ENCODE measurements around the gene WIPF2. TPM values are rescaled to one million over a fixed set of nuclear protein-coding genes. Genes with fewer than 3 reads are reported as not detected.

The WIPF2 gene, protein sequence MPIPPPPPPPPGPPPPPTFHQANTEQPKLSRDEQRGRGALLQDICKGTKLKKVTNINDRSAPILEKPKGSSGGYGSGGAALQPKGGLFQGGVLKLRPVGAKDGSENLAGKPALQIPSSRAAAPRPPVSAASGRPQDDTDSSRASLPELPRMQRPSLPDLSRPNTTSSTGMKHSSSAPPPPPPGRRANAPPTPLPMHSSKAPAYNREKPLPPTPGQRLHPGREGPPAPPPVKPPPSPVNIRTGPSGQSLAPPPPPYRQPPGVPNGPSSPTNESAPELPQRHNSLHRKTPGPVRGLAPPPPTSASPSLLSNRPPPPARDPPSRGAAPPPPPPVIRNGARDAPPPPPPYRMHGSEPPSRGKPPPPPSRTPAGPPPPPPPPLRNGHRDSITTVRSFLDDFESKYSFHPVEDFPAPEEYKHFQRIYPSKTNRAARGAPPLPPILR
- 4.7 and 4.9 TPM in 2 replicates for polyA plus RNA-seq (2014; cell fraction: cytosol; rRNA removed)
- 2.4 and 2.8 TPM in 2 replicates for polyA plus RNA-seq (2014; cell fraction: nucleus; rRNA removed)

DNA sequence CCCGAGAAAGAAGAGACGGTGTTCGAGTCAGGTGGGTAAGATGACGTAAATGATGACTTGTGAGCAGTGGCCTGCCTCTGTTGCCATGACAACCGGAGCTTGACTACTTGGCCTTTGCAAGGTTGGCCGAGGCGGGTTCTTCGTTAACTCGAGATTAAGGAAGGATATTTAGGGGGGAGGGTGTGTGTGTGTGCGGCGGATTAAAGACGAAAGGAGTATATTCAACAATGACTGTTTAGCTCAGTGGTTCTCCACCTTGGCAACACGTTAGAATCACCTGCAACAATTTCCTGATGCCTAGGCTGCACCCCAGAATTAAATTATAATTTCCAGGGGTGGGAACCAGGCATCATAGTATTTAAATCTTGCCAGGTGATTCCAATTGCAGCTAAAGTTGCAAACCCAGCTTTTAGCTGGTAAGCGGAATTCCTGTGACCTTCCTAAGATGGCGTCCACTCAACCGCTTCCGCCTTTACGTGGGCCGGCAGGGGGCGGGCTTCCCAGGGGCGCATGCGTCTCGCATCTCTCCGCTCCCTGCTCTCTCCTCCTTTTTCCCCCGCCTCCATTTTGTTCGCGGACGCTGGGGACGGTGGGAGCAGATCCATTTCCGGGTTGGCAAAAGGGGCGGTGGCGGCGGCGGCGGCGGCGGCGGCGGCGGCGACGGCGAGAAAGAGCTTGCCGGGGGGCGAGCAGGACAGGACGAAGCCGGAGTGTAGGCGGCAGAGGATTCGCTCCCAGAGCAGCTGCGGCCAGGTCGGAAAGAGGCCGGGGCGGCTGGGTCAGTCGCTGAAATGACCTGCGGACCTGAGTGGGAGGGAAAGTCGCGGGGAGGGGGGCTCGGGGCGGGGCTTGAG, at the start of gene WIPF2:
WIPF2 (plus strand) TSS at position 565 of the 854 bp plus-strand sequence. CDS start 37,156 bp downstream, outside the sequence.
- peak; percentile 98 for DNase-seq (ENCODE audit: low spot score)

DNA sequence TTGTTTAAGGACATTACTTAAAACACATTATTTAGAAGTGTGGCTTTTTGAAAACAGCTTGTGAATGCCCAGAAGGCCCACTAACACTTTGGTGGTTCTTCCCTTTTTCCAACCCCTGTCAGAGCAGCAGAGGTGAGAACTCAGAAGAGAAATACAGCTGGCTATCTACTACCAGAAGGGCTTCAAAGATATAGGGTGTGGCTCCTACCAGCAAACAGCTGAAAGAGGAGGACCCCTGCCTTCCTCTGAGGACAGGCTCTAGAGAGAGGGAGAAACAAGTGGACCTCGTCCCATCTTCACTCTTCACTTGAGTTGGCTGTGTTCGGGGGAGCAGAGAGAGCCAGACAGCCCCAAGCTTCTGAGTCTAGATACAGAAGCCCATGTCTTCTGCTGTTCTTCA, 48.8 kb upstream of the WIPF2 start:
- DNase-seq (ENCODE audit: low spot score) = no peak

DNA sequence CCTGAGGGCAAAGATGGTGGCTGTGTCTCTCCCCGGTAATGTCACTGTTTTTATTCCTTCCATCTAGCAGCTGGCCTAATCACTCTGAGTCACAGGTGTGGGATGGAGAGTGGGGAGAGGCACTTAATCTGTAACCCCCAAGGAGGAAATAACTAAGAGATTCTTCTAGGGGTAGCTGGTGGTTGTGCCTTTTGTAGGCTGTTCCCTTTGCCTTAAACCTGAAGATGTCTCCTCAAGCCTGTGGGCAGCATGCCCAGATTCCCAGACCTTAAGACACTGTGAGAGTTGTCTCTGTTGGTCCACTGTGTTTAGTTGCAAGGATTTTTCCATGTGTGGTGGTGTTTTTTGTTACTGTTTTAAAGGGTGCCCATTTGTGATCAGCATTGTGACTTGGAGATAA, 47.4 kb upstream of the WIPF2 start:
- no peak for DNase-seq (ENCODE audit: low spot score)

DNA sequence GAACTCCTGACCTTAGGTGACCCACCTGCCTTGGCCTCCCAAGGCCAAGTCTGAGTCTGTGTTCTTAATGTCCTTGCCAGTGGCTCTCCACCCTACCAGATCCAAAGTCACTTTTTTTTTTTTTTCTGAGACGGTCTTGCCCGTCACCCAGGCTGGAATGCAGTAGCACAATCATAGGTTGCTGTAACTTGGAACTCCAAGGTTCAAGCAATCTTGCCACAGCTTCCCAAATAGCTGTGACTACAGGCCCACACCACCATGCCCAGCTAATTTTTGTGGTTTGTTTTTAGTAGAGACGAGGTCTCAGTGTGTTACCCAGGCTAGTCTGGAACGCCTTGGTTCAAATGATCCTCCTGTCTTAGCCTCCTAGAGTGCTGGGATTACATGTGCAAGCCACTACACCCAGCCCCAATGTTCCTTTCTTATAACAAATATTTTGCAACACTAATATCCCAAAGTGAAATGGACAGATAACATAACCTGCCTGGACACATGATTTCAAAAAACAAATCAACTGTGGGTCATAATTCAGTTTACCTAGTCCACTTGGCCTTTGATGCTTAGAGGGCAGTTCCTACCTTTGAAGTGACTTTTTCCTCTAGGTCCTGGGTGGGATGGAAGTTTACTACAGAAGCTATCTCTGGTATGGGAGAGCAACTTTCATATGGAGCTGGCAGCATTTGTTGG, 45.9 kb upstream of the WIPF2 start:
- DNase-seq (ENCODE audit: low spot score) = no peak

DNA sequence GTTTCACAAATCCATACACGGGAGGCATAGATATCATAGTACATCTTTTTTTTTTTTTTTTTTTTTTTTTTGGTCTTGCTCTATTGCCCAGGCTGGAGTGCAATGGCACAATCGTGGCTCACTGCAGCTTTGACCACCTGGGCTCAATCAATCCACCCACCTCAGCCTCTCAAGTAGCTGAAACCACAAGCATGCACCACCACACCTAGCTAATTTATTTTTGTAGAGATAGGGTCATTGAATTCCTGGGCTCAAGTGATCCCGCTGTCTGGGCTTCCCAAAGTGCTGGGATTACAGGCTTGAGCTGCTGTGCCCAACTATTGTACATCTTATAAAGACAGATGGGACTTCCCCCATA, 45.3 kb upstream of the WIPF2 start:
- DNase-seq (ENCODE audit: low spot score) = no peak

DNA sequence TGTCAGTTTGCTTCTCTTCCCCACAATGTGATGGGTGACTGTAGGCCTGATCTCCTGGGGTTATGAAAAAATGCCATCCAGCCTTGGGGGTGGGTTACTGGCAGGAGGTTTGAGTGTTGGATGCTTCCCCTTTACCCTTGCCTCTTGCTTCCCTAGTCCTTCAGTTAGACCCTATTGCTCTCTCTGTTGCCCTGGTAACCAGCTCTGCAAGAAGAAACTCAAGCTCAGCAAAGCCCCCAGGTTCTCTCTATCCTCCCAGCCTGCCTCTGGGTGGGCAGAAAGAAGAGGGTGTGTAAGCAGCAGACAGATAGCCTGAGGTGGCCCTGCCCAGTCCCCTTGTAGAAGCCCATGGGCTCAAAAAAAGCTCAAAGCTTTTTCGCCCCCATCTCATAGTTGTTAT, 44.6 kb upstream of the WIPF2 start:
- no peak for DNase-seq (ENCODE audit: low spot score)

DNA sequence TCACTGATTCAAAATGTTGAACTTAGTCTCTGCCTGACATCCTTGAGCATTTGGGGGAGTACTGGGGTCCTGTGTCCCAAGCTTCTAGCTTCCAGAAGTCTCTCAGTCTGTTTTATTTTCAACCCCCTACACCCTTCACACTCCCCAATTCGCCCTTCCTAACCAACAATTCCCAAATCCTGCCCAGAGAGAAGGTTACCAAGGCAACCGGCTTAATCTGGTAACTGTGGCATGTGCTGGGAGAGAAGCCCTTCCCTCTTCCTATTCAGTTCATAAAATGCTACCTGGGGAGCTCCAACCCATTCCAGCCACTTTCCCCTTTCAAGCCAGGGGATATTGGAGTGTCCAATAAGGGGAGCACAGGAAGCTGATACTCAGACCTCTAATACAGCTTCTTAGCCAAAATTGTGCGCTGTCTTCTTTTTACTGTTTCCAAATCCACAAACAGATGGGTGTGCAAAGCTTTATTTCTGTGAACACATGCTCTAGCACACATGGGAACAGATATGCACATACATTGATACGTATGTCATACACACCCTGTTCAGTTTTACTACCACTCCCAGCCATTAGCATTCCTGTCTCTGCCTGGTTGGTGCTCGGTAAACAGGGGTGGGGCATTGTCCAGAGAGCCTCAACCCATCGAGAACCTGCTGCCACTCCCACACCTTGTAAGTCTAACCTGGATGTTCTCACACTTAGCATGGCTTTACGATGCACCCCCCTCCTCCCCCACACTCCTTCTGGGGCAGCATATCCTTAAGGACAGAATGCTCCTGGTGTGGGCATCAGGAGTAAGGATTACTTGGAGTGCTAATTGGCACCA, 43.0 kb upstream of the WIPF2 start:
- no peak for DNase-seq (ENCODE audit: low spot score)

DNA sequence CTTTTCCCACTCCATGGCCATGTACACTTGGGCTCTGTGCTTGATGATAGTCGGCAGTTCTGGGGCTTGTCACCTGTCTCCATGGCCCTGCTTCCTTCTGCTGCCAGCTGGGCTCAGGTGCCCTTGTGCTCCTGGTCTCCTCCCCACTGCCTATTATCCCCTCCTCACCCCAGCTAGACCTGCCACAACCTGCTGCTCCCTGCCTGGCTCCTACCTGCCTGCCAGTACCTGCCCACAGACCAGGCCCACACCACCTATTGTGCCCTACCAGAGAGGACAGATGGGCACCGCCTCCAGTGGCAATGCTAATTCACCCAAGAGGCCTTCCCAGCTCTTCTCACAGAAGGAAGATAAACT, 42.4 kb upstream of the WIPF2 start:
- no peak for DNase-seq (ENCODE audit: low spot score)

DNA sequence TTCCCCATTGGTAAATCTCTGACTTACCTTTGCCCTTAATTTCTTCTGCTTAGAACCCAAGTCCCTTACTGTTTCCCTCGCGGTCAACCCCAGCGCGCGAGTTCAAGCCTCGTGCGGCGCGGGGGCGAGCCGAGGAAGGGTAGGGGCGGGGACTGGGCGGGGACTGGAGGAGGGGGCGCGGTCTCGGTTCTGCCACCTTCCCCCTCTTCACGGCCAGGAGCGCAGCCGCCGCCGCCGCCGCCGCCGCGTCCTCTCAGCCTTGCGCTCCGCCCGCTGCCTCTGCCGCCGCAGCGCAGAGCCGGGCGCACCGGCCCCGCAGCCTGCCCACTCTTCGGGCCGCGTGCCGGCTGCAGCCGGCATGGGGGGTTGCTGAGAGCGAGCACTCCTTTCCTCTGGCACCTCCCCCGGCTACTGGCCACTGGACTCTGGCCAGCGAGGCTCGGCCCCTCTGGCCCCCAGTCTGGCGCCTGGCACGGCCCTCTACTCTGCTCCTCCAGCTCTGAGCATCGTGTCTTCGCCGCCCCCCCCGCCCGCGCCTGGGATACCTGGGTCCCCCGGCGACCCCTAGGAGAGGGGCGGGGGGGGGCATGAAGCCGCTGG, 41.7 kb upstream of the WIPF2 start, which contains the start of gene RAPGEFL1:
RAPGEFL1 (plus strand) TSS at position 196 of the 600 bp plus-strand sequence; CDS start at position 588, 392 bp downstream.
- peak; percentile 71 for DNase-seq (ENCODE audit: low spot score)

DNA sequence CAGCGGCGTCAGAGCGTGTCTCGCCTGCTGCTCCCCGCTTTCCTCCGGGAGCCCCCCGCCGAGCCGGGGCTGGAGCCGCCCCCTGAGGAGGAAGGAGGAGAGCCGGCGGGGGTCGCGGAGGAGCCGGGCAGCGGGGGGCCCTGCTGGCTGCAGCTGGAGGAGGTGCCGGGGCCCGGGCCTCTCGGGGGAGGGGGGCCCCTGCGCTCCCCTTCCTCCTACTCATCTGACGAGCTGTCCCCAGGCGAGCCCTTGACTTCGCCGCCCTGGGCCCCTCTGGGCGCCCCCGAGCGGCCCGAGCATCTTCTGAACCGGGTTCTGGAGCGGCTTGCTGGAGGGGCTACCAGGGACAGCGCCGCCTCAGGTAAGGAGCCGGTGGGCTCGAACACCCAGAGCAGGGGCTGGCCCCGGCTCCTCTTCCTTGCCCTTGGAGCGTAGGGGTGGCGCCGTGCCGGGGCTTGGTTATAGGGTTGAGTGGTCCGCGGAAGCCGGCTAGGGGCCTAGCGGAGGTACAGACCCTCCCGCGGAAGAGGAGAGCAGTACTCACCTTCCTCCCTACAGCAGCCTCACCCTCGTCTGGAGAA, 41.0 kb upstream of the WIPF2 start:
- DNase-seq (ENCODE audit: low spot score) = no peak

DNA sequence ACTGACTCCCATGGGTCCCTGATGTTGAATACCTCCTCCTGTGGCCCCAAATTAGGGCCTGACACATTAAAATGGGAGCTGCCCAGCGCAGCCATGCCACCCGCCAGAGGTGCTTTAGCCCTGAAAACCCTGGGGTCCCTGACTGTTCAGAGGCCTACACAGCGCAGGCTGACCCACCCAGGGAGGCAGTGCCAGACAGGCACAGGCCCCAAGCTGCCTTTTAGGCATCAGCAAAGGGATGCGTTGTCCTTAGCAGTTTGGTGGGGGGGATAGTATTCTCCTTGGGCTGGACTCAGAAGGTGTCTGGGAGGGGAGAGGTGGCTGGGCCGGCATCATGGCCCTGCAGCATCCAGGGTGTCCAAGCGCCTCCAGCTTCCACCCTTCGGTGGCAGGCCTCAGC, 40.4 kb upstream of the WIPF2 start:
- DNase-seq (ENCODE audit: low spot score) = no peak

DNA sequence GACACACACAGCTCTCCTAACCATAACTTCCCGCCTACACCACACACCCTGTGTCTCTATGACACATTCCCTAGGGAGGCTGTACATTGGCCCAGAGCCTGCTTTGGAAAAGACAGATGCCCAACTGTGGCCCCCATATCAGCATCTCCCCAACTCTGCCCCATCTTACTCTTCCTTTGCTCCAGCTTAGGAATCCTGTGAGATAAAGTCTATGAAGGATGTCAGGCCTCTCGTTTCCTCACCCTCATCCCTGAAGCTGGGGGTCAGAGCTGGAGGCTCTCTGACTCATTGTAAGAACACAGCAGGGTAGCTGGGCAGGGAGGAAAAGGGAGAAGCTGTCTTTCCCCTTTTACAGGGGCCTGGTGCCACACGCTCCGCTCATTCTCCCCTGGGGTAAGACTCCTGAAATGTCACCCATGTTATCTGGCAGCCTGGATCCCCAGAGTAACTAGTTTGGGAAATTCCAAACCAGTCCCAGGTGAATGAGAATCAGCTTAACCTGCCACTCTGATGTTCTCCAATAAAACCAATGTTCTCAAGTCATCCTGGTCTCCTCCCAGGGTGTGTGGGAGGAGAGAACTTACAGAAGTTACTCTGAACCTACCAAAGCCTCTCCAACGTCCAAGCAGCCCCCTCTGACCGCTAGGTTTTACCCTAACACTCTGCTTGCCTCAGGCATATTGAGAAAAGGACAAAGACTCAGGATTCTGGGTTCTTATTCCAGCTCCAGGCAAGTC, 39.0 kb upstream of the WIPF2 start:
- DNase-seq (ENCODE audit: low spot score) = no peak

DNA sequence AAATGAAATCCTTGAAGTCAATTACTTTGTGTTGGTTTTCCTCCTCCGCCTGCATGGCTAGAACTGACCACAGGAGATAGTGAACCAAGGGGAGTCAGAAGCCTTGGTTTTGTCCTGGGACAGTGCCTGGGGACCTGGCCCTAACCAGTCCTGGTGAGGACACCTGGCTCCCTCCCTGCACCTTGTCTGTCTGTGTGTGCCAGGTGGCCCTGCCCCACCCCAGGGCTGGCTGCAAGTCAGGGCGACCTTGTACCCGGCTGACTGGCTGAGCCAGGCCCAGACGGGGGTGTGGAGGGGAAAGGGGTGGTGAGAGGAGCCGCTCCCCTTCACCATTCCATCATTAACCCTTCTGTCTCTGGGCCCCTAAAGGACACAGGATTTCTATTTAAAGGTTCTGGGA, 38.4 kb upstream of the WIPF2 start:
- DNase-seq (ENCODE audit: low spot score) = no peak

DNA sequence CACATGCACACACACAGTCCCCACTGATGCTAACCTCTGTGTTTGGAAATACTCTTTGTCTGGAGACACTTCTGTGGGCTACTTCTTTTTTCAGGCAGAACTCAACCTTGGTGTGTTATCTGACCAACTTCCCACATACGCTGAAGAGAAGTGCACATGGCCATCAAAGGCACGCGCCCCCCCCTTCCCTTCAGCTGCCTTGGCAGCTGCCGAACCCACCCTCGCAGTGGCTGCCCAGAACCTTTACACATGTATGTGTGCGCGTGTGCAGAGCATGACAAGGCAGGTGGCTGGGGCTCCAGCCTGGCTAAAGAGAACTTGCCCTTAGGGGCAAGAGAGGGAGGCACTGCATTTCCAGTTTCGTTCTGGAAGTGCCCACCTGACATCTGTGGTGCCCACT, 37.9 kb upstream of the WIPF2 start:
- no peak for DNase-seq (ENCODE audit: low spot score)

DNA sequence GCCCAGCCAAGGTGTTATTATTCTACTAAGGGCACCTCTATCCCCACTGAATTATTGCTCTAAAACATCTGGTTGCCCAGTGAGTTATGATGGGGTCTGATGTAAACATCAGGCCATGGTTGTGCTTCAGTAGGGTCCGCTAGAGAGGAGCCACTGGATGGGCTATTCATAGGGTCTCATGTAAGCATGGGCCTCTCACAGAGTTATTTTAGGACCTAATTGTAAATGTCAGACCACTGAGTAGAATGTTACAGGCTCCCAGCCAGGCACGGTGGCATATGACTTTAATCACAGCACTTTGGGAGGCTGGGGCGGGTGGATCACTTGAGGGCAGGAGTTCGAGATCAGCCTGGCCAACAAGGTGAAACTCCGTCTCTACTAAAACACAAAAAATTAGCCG, 36.5 kb upstream of the WIPF2 start:
- no peak for DNase-seq (ENCODE audit: low spot score)

DNA sequence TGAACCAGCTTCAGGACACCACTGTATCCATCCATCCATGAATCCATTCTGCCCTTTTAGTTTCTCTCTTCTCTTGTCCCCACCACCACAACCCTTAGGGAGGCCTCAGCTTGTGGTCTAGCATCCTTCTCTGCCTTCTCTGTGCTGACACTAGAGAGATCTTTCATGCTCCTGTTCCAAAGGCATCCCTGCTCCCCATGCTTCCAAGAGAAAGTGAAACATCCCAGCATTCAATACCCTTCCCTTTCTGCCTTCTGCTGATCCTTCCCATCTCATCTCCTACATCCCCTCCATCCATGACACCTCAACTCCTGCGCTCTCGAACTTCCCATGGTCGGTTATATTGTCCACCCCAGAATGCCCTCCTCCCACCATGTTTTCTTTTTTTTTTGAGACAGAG, 31.9 kb upstream of the WIPF2 start:
- DNase-seq (ENCODE audit: low spot score) = no peak

DNA sequence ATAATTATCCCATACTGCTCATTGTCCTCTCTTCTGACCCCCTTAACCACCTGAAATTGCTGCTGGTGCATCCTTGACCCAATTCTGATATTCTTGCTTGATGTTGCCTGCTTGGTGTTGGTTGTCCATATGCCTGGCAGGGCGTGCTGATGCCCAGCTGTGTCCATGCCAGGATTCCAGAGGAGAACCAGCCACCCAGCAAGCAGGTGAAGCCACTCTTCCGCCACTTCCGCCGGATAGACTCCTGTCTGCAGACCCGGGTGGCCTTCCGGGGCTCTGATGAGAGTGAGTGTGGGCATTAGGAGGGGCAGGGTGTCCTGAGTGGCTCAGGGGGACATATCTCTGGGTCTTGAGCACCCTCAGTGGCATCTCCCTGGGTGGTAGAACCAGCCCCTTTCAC, 30.4 kb upstream of the WIPF2 start:
- DNase-seq (ENCODE audit: low spot score) = no peak

DNA sequence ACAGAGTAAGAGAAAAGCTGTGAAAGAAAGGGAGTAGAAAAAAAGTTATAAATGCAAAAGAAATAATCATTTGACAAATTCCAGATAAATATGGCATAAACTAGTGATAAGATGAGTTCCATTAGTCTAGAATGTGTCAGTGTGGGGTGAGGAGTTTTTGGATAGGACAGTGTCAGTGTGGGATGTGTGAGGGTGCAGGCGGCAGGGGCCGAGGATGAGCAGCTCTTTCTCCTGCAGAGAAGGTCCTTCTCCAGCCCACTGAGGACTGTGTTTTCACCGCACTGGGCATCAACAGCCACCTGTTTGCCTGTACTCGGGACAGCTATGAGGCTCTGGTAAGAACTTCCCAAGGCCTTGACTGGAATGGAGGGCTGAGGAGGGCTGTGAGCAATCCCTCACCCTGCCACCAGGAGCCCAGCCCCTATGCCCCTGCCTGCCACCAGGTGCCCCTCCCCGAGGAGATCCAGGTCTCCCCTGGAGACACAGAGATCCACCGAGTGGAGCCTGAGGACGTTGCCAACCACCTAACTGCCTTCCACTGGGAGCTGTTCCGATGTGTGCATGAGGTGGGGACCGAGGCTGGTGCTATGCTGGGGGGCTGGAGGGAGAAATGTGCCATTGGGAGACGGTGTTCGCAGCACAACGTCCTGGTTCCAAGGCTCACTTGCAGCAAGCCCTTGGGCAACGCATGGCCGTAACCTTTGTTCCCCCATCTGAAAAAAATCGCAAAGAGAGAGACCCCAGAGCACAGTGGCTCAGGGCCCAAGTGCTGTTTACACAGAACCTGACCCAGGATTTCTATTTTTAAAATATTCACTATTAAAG, 28.7 kb upstream of the WIPF2 start:
- peak; percentile 60 for DNase-seq (ENCODE audit: low spot score)

Data from SK-N-DZ (cell line).